Neutrophil (primary cell): Measurements from ENCODE around the gene ANO10.
A peak's percentile ranks its signal among the peaks of the same experiment; 100 is the strongest.

ENCODE experiments used
- H3K27ac ChIP-seq: fragments of 200-600 bp; sonication (generic); 2 replicates; pipeline ENCODE4 v1.5.1; 2016; ENCODE audit warnings: mild to moderate bottlenecking, moderate library complexity
- H3K27me3 ChIP-seq: fragments of 200-600 bp; sonication (generic); 2 replicates; pipeline ENCODE4 v1.6.0; 2016; ENCODE audit warnings: mild to moderate bottlenecking
- H3K36me3 ChIP-seq: fragments of 200-600 bp; sonication (generic); 2 replicates; pipeline ENCODE4 v1.5.1; 2017
- H3K4me1 ChIP-seq, 2 experiments: fragments of 200-600 bp in 1 of 2; sonication (generic) in 1 of 2; 1 replicate in 1 of 2; 2 replicates in 1 of 2; pipeline versions ENCODE4 v1.5.1 to v1.6.1; 2013 to 2016; ENCODE audit warnings: low read depth in 1 of 2, low read length in 1 of 2, mild to moderate bottlenecking in 1 of 2, moderate library complexity in 1 of 2; ENCODE audit not compliant: control insufficient read depth in 1 of 2, insufficient read depth in 1 of 2
- H3K4me3 ChIP-seq, 2 experiments: fragments of 200-600 bp in 1 of 2; sonication (generic) in 1 of 2; 1 replicate in 1 of 2; 2 replicates in 1 of 2; pipeline ENCODE4 v1.5.1; 2013 to 2016; ENCODE audit warnings: low read depth in 1 of 2, low read length in 1 of 2, mild to moderate bottlenecking in 1 of 2, moderate library complexity in 1 of 2
- H3K9me3 ChIP-seq: fragments of 200-600 bp; sonication (generic); 2 replicates; pipeline ENCODE4 v1.5.1; 2016
- CTCF ChIP-seq: fragments of 200-600 bp; sonication (generic); IDR thresholded peaks from 2 replicates; pipeline ENCODE4 v1.5.1; 2016; ENCODE audit warnings: antibody characterized with exemption

The ANO10 gene

GRCh38 chr3:43343815-43344214 is 278.0 kb downstream of the ANO10 start:
- H3K9me3 ChIP-seq, result peaks cover 5% of the 10 kb centered on the region
- H3K4me3 ChIP-seq, result no peak overlapping the region
- peaks cover 97% of the 10 kb centered on the region for H3K36me3 ChIP-seq
- H3K27ac ChIP-seq, result peak overlapping the region; percentile 26
- H3K27me3 ChIP-seq, result no peaks in the 10 kb centered on the region
- no peaks in the 10 kb centered on the region for H3K4me1 ChIP-seq
- TF ChIP-seq CTCF, result no peak

GRCh38 chr3:43343185-43343584 is 278.6 kb downstream of the ANO10 start:
- no peak overlapping the region for H3K27ac ChIP-seq

GRCh38 chr3:43341788-43342187 is 280.0 kb downstream of the ANO10 start:
- no peaks in the 10 kb centered on the region for H3K27me3 ChIP-seq
- TF ChIP-seq CTCF, result no peak
- H3K36me3 ChIP-seq, result peaks cover 95% of the 10 kb centered on the region
- H3K4me1 ChIP-seq, result no peaks in the 10 kb centered on the region
- peaks cover 5% of the 10 kb centered on the region for H3K9me3 ChIP-seq
- no peak overlapping the region for H3K4me3 ChIP-seq
- peak overlapping the region; percentile 32 for H3K27ac ChIP-seq

More at GRCh38 chr3:43343185-43343584, 278.6 kb downstream of the ANO10 start:
- no peak overlapping the region for H3K4me3 ChIP-seq
- TF ChIP-seq CTCF, result no peak
- no peaks in the 10 kb centered on the region for H3K4me1 ChIP-seq
- H3K36me3 ChIP-seq, result peaks cover 95% of the 10 kb centered on the region
- peaks cover 5% of the 10 kb centered on the region for H3K9me3 ChIP-seq
- H3K27me3 ChIP-seq, result no peaks in the 10 kb centered on the region

- peaks cover 5% of the 10 kb centered on the region for H3K9me3 ChIP-seq
- peaks cover 83% of the 10 kb centered on the region for H3K36me3 ChIP-seq
- H3K27ac ChIP-seq, result peak overlapping the region; percentile 54
- no peaks in the 10 kb centered on the region for H3K27me3 ChIP-seq
- no peak overlapping the region for H3K4me3 ChIP-seq
- no peaks in the 10 kb centered on the region for H3K4me1 ChIP-seq
- TF ChIP-seq CTCF, result no peak
Measured at GRCh38 chr3:43340403-43340802, 281.4 kb downstream of the ANO10 start.

GRCh38 chr3:43338295-43338694 is 283.5 kb downstream of the ANO10 start:
- Histone ChIP-seq H3K4me3 (no peak overlapping the region), H3K4me1 (no peaks in the 10 kb centered on the region), H3K9me3 (no peaks in the 10 kb centered on the region), H3K27ac (peak overlapping the region; percentile 23), H3K27me3 (no peaks in the 10 kb centered on the region), H3K36me3 (peaks cover 71% of the 10 kb centered on the region)
- no peak for TF ChIP-seq CTCF

GRCh38 chr3:43335799-43336198 is 286.0 kb downstream of the ANO10 start:
- peaks cover 58% of the 10 kb centered on the region for H3K36me3 ChIP-seq

More at GRCh38 chr3:43335799-43336198, 286.0 kb downstream of the ANO10 start:
- H3K27me3 ChIP-seq, result no peaks in the 10 kb centered on the region
- TF ChIP-seq CTCF, result no peak
- no peak overlapping the region for H3K27ac ChIP-seq
- no peaks in the 10 kb centered on the region for H3K9me3 ChIP-seq
- peaks cover 22 to 23% of the 10 kb centered on the region in 2 experiments for H3K4me1 ChIP-seq
- no peak overlapping the region for H3K4me3 ChIP-seq
